HepG2 (cell line): ENCODE results near the gene SRSF4. TPM values are rescaled to one million over a fixed set of nuclear protein-coding genes. Genes with fewer than 3 reads are reported as not detected.

Experiments used
- KDM5A ChIP-seq: fragments of 200-600 bp; sonication (generic); IDR thresholded peaks from 2 replicates; pipeline ENCODE4 v1.7.0; 2018; ENCODE audit warnings: antibody characterized with exemption, mild to moderate bottlenecking, low read length, borderline replicate concordance
- MZF1 ChIP-seq: sonication (generic); formaldehyde crosslinking; IDR thresholded peaks from 2 replicates; pipeline ENCODE4 v1.8.1; 2023; ENCODE audit warnings: mild to moderate bottlenecking, missing genetic modification reagents, borderline replicate concordance
- SALL1 ChIP-seq: sonication (generic); formaldehyde crosslinking; IDR thresholded peaks from 2 replicates; pipeline ENCODE4 v1.8.0; 2022; ENCODE audit warnings: mild to moderate bottlenecking, missing genetic modification reagents
- SIX1 ChIP-seq: sonication (generic); formaldehyde crosslinking; IDR thresholded peaks from 2 replicates; pipeline ENCODE4 v1.4.0; 2020; ENCODE audit warnings: missing genetic modification reagents, borderline replicate concordance
- SIX4 ChIP-seq: sonication (generic); formaldehyde crosslinking; IDR thresholded peaks from 2 replicates; pipeline ENCODE4 v1.4.0; 2020; ENCODE audit warnings: missing genetic modification reagents
- SKI ChIP-seq: fragments of 450-650 bp; IDR thresholded peaks from one replicate; pipeline ENCODE4 v1.6.1; 2018; ENCODE audit warnings: mild to moderate bottlenecking; ENCODE audit not compliant: partially characterized antibody
- ZNF670 ChIP-seq: sonication (generic); formaldehyde crosslinking; IDR thresholded peaks from 2 replicates; pipeline ENCODE4 v1.8.0; 2022; ENCODE audit warnings: mild to moderate bottlenecking, missing genetic modification reagents, borderline replicate concordance
- polyA plus RNA-seq, 8 experiments: library from polyadenylated mRNA; depleted of rRNA in 3 of 8; stranded (reverse) in 7 of 8; unstranded in 1 of 8; fragments of >200 nt; fragmentation: Illumina TruSeq in 4 of 8; extraction: Trizol in 4 of 8; gene quantifications; 2 replicates each; pipeline versions ENCODE4 v1.2.1 to v1.2.3, GENCODE V29; 2011 to 2016; ENCODE audit warnings: low read depth in 4 of 8, missing spikeins in 1 of 8, mixed read lengths in 1 of 8; ENCODE audit not compliant: insufficient read depth in 1 of 8
- total RNA-seq, 5 experiments: library from RNA; depleted of rRNA; stranded (reverse); fragments of >200 nt; fragmentation: Illumina TruSeq; extraction: Trizol; gene quantifications; 2 replicates each; pipeline ENCODE4 v1.2.3, GENCODE V29; 2016; ENCODE audit warnings: low read depth in 1 of 5
- TF ChIP-seq, protein P1 (sequence below): sonication (generic); formaldehyde crosslinking; IDR thresholded peaks from 2 replicates; pipeline ENCODE4 v1.4.0; 2020; ENCODE audit warnings: missing genetic modification reagents
- TF ChIP-seq, protein P2 (sequence below): sonication (generic); formaldehyde crosslinking; IDR thresholded peaks from 2 replicates; pipeline ENCODE4 v1.4.0; 2020; ENCODE audit warnings: missing genetic modification reagents, mild to moderate bottlenecking, borderline replicate concordance
- TF ChIP-seq, protein P3 (sequence below), 2 experiments: sonication (generic) in 1 of 2; formaldehyde crosslinking in 1 of 2; IDR thresholded peaks; 2 replicates each; pipeline versions ENCODE4 v1.4.0 to v1.6.1; 2018 to 2020; ENCODE audit warnings: missing genetic modification reagents in 2 of 2, borderline replicate concordance in 1 of 2, low read depth in 1 of 2, mild to moderate bottlenecking in 1 of 2, missing biosample characterization in 1 of 2

The SRSF4 gene
- total and polyA plus RNA-seq, 2 of the 13 experiments (the other 11 are each of a cell fraction or from before 2014, with no cell fraction given): 37.7 to 50.9 TPM

DNA sequence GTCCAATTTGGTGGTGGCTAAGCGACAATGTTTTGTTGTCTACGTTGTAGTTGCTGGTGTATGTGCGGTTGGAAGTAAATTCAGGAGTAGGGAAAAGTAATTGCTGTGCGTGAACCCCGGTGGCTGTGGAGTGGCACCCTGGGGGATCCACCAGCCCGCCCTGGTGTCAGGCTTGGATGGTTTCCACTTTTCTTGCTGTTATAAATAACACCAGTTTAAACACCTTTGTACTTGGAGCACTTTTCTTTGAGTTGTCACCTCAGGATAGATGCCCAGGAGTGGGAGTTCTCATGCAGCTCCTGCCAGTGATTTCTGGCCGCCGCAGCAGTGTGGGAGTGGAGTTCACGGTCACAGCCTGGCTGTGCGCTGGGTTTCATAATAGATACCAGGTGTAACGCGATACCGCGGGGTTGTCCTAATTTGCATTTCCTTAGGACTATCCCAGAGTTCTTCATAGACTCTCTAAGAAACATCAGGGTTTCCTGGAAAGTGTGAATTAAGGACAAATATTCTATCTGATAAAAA, 45.2 kb downstream of the SRSF4 start (continued):
- TF ChIP-seq, protein P1, sequence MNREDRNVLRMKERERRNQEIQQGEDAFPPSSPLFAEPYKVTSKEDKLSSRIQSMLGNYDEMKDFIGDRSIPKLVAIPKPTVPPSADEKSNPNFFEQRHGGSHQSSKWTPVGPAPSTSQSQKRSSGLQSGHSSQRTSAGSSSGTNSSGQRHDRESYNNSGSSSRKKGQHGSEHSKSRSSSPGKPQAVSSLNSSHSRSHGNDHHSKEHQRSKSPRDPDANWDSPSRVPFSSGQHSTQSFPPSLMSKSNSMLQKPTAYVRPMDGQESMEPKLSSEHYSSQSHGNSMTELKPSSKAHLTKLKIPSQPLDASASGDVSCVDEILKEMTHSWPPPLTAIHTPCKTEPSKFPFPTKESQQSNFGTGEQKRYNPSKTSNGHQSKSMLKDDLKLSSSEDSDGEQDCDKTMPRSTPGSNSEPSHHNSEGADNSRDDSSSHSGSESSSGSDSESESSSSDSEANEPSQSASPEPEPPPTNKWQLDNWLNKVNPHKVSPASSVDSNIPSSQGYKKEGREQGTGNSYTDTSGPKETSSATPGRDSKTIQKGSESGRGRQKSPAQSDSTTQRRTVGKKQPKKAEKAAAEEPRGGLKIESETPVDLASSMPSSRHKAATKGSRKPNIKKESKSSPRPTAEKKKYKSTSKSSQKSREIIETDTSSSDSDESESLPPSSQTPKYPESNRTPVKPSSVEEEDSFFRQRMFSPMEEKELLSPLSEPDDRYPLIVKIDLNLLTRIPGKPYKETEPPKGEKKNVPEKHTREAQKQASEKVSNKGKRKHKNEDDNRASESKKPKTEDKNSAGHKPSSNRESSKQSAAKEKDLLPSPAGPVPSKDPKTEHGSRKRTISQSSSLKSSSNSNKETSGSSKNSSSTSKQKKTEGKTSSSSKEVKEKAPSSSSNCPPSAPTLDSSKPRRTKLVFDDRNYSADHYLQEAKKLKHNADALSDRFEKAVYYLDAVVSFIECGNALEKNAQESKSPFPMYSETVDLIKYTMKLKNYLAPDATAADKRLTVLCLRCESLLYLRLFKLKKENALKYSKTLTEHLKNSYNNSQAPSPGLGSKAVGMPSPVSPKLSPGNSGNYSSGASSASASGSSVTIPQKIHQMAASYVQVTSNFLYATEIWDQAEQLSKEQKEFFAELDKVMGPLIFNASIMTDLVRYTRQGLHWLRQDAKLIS (CRISPR knock-in tag): no peak
- TF ChIP-seq, protein P2, sequence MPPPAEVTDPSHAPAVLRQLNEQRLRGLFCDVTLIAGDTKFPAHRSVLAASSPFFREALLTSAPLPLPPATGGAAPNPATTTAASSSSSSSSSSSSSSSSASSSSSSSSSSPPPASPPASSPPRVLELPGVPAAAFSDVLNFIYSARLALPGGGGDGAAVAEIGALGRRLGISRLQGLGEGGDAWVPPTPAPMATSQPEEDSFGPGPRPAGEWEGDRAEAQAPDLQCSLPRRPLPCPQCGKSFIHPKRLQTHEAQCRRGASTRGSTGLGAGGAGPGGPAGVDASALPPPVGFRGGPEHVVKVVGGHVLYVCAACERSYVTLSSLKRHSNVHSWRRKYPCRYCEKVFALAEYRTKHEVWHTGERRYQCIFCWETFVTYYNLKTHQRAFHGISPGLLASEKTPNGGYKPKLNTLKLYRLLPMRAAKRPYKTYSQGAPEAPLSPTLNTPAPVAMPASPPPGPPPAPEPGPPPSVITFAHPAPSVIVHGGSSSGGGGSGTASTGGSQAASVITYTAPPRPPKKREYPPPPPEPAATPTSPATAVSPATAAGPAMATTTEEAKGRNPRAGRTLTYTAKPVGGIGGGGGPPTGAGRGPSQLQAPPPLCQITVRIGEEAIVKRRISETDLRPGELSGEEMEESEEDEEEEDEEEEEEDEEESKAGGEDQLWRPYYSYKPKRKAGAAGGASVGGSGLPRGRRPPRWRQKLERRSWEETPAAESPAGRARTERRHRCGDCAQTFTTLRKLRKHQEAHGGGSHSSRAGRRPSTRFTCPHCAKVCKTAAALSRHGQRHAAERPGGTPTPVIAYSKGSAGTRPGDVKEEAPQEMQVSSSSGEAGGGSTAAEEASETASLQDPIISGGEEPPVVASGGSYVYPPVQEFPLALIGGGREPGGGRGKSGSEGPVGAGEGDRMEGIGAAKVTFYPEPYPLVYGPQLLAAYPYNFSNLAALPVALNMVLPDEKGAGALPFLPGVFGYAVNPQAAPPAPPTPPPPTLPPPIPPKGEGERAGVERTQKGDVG (CRISPR knock-in tag): no peak
- TF ChIP-seq ZNF670 (CRISPR knock-in tag) (no peak), MZF1 (no peak), SKI (peak; percentile 56), SALL1 (0 out of 2 replicates have a peak, but pooled peaks have one; percentile 11), SIX4 (peak; percentile 58; the same call in 1 of the 2 replicates), SIX1 (CRISPR knock-in tag) (peak; percentile 28; the same call in 1 of the 2 replicates), KDM5A (no peak)
- TF ChIP-seq, protein P3, sequence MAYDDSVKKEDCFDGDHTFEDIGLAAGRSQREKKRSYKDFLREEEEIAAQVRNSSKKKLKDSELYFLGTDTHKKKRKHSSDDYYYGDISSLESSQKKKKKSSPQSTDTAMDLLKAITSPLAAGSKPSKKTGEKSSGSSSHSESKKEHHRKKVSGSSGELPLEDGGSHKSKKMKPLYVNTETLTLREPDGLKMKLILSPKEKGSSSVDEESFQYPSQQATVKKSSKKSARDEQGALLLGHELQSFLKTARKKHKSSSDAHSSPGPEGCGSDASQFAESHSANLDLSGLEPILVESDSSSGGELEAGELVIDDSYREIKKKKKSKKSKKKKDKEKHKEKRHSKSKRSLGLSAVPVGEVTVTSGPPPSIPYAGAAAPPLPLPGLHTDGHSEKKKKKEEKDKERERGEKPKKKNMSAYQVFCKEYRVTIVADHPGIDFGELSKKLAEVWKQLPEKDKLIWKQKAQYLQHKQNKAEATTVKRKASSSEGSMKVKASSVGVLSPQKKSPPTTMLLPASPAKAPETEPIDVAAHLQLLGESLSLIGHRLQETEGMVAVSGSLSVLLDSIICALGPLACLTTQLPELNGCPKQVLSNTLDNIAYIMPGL (CRISPR knock-in tag; IDR thresholded peaks at IDR 0.05; ENCODE audit: borderline replicate concordance in 1 of 2, low read depth in 1 of 2): no peak
